K562 (cell line): ENCODE data around the gene SLC6A20. TPM values are rescaled to one million over a fixed set of nuclear protein-coding genes. Genes with fewer than 3 reads are reported as not detected.

ENCODE experiments used
- ATAC-seq: fragments of 200-7000 bp; cut with Tn5 transposase; 3 replicates; pipeline ENCODE4 v1.9.1; 2020; ENCODE audit warnings: moderate library complexity
- BruUV-seq: library from RNA; stranded (reverse); fragments of 400-500 nt; replicated peaks from 2 replicates; lab custom pipeline; 2021; lab: Mats Ljungman, UMichigan
- CTCF ChIA-PET: fragments of 300-600 bp; formaldehyde crosslinking; extraction: SDS; loops from one replicate; lab custom pipeline; 2021; ENCODE audit warnings: low intra/inter-chr PET ratio; lab: Yijun Ruan, JAX
- POLR2A ChIA-PET: fragments of 300-600, 350-650 bp; sonication (Branson Sonifier 250); formaldehyde crosslinking; extraction: SDS; loops from one replicate; lab custom pipeline; 2021; ENCODE audit warnings: antibody characterized with exemption, inconsistent platforms; lab: Yijun Ruan, JAX
- DNase-seq, 4 experiments: peaks; one replicate each; pipeline versions ENCODE4 v3.0.0 to v3.0.0-alpha.2; 2011 to 2018; ENCODE audit warnings: low spot score in 3 of 4, mixed read lengths in 3 of 4; ENCODE audit errors: extremely low read depth in 1 of 4
- FAIRE-seq: peaks from 2 replicates; lab custom pipeline; 2011; peaks lifted over from hg19 to GRCh38; lab: Jason Lieb, UNC
- H2AFZ ChIP-seq: 2 replicates; pipeline ENCODE4 v1.6.0; 2011; ENCODE audit warnings: low read depth, low read length, control low read depth, inconsistent platforms
- H3K27ac ChIP-seq: fragments of 200-600 bp; 3 replicates; pipeline ENCODE4 v1.8.0; 2011; ENCODE audit warnings: low read depth, mild to moderate bottlenecking, control low read depth, inconsistent platforms, low read length, moderate library complexity, mixed read lengths; ENCODE audit errors: extremely low read depth
- H3K27me3 ChIP-seq, 2 experiments: fragments of 300-600 bp in 1 of 2; 2 replicates in 1 of 2; 3 replicates in 1 of 2; pipeline versions ENCODE4 v1.6.0 to v1.8.0; 2011; ENCODE audit warnings: inconsistent platforms in 2 of 2, low read length in 2 of 2, mild to moderate bottlenecking in 1 of 2, mixed read lengths in 1 of 2, moderate library complexity in 1 of 2; ENCODE audit not compliant: control insufficient read depth in 2 of 2, insufficient read depth in 2 of 2
- H3K36me3 ChIP-seq: fragments of 300-600 bp; 3 replicates; pipeline ENCODE4 v1.8.0; 2011; ENCODE audit warnings: mild to moderate bottlenecking, low read length, inconsistent platforms; ENCODE audit not compliant: control insufficient read depth, insufficient read depth
- H3K4me1 ChIP-seq, 2 experiments: fragments of 200-600 bp in 1 of 2; replicated peaks in 1 of 2; 2 replicates in 1 of 2; 3 replicates in 1 of 2; pipeline versions ENCODE4 v1.5.1 to v1.8.0; 2011; ENCODE audit warnings: inconsistent platforms in 2 of 2, low read length in 2 of 2, mild to moderate bottlenecking in 1 of 2, mixed read lengths in 1 of 2, moderate library complexity in 1 of 2; ENCODE audit not compliant: control insufficient read depth in 2 of 2, insufficient read depth in 2 of 2
- H3K4me2 ChIP-seq: 2 replicates; pipeline ENCODE4 v1.6.1; 2011; ENCODE audit warnings: low read length, control low read depth, inconsistent platforms, mixed read lengths; ENCODE audit not compliant: insufficient read depth
- H3K4me3 ChIP-seq: fragments of 200-600 bp; sonication (generic), shearing (Covaris generic); 2 replicates; pipeline ENCODE4 v1.5.1; 2016; ENCODE audit warnings: control low read depth, inconsistent platforms
- H3K79me2 ChIP-seq: fragments of 200-600 bp; 3 replicates; pipeline ENCODE4 v1.8.0; 2011; ENCODE audit warnings: low read length, inconsistent platforms; ENCODE audit not compliant: control insufficient read depth, insufficient read depth
- H3K9ac ChIP-seq, 2 experiments: 2 replicates each; pipeline versions ENCODE4 v1.6.0 to v1.6.1; 2011; ENCODE audit warnings: low read depth in 2 of 2, low read length in 2 of 2, control low read depth in 1 of 2, inconsistent platforms in 1 of 2, mild to moderate bottlenecking in 1 of 2, mixed read lengths in 1 of 2; ENCODE audit not compliant: insufficient read depth in 1 of 2
- H3K9me1 ChIP-seq: one replicate; pipeline ENCODE4 v1.6.0; 2011; ENCODE audit warnings: inconsistent platforms, mild to moderate bottlenecking, low read length, moderate library complexity; ENCODE audit not compliant: control insufficient read depth, insufficient read depth
- H3K9me3 ChIP-seq: replicated peaks from 2 replicates; pipeline ENCODE4 v1.5.1; 2011; ENCODE audit warnings: low read depth, low read length, inconsistent platforms; ENCODE audit not compliant: control insufficient read depth, insufficient read depth
- H4K20me1 ChIP-seq: replicated peaks from 2 replicates; pipeline ENCODE4 v1.6.1; 2011; ENCODE audit warnings: low read length, inconsistent platforms, mixed read lengths; ENCODE audit not compliant: control insufficient read depth, insufficient read depth
- NBN ChIP-seq: fragments of 450-650 bp; IDR thresholded peaks from 2 replicates; pipeline ENCODE4 v1.6.1; 2016; ENCODE audit warnings: low read depth, mild to moderate bottlenecking
- ZNF57 ChIP-seq: fragments of 450-650 bp; formaldehyde crosslinking; IDR thresholded peaks from 2 replicates; pipeline ENCODE4 v1.4.0; 2020; ENCODE audit warnings: mild to moderate bottlenecking, moderate library complexity
- WGBS: fragments of 100-300 bp; shearing (Covaris generic); methylation state at CpG from one replicate; pipeline ENCODE4 v1.1.6; 2016; ENCODE audit warnings: low coverage, mixed read lengths; ENCODE audit not compliant: insufficient coverage; ENCODE audit errors: missing lambda C conversion rate; 5-methylcytosine and 5-hydroxymethylcytosine counted together
- in situ Hi-C: fragments of 300-500 bp; cut with MboI; formaldehyde crosslinking; loops from 4 replicates; pipeline ENCODE4 v1.15.0; 2018; ENCODE audit warnings: inconsistent platforms, mixed read lengths
- intact Hi-C: fragments of 100-400 bp; cut with micrococcal nuclease; formaldehyde crosslinking; loops from 2 replicates; pipeline ENCODE4 v1.14.2; 2022
- polyA plus RNA-seq, 8 experiments: library from polyadenylated mRNA; depleted of rRNA in 4 of 8; stranded (reverse) in 5 of 8; unstranded in 3 of 8; fragments of >200 nt; fragmentation: Nextera tagmentation in 2 of 8; fragmentation: Illumina TruSeq in 1 of 8; extraction: Ambion mirVana in 2 of 8; extraction: Trizol in 1 of 8; gene quantifications; 2 replicates each; pipeline versions ENCODE4 v1.2.1 to v1.2.3, GENCODE V29; 2011 to 2014; ENCODE audit warnings: inconsistent platforms in 1 of 8, missing spikeins in 1 of 8
- total RNA-seq, 7 experiments: library from RNA; depleted of rRNA in 6 of 7; stranded (reverse); fragments of >200 nt in 6 of 7; fragmentation: Illumina TruSeq in 2 of 7; extraction: Trizol in 2 of 7; gene quantifications; 2 replicates each; pipeline versions ENCODE4 v1.2.1 to v1.2.3, GENCODE V29; 2011 to 2021; ENCODE audit warnings: low replicate concordance in 1 of 7
- TF ChIP-seq, protein P1 (sequence below): fragments of 250-450 bp; sonication (Bioruptor Pico); IDR thresholded peaks from 2 replicates; pipeline ENCODE4 v1.8.0; 2022; ENCODE audit warnings: inconsistent platforms

SLC6A20 gene
- total and polyA plus RNA-seq, 9 of the 15 experiments (the other 6 are each of a cell fraction or from before 2014, with no cell fraction given) = not detected

DNA sequence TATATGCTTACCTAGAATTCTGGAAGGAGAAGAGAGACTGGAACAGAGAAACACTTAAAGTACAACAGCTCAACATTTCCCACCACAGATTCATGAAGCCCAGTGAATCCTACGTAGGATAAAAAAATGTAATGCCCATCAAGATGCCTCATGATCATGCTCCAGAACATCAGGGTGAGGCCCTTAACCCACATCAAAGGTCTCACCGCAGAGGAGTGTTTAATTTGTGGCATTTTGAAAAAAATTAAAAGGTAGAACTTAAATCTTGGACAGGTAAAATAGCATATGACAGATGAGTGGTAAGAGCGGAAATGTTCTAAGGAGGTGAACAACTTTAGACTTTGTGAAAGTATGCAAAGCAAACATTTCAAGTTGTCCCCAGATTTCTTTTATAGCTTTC, 9.7 kb upstream of the SLC6A20 start:
- no peak for DNase-seq
- no TSS peak for BruUV-seq
- Histone ChIP-seq H3K9me3 (no peaks in the 10 kb centered on the region), H3K4me3 (no peak overlapping the region), H3K27me3 (peaks cover 18 to 33% of the 10 kb centered on the region in 2 experiments; a peak in 4 of 5 replicates), H3K4me1 (no peaks in the 10 kb centered on the region), H3K9ac (no peak overlapping the region), H4K20me1 (no peaks in the 10 kb centered on the region), H3K4me2 (no peak overlapping the region), H3K36me3 (no peaks in the 10 kb centered on the region), H2AFZ (no peak overlapping the region), H3K27ac (no peak overlapping the region), H3K79me2 (no peaks in the 10 kb centered on the region), H3K9me1 (no peaks in the 10 kb centered on the region)
- FAIRE-seq = no peak
- in situ Hi-C loops = no loop called here
- intact Hi-C loops = no loop called here
- no peak for ATAC-seq
- ChIA-PET CTCF (no interaction called here), POLR2A (interaction anchor here (1.2 kb wide), 1 partner anchor 10 kb away, joined by 7 read pairs; no protein-coding TSS in a partner anchor)
- TF ChIP-seq ZNF57 (no peak), NBN (no peak)
- TF ChIP-seq, protein P1, sequence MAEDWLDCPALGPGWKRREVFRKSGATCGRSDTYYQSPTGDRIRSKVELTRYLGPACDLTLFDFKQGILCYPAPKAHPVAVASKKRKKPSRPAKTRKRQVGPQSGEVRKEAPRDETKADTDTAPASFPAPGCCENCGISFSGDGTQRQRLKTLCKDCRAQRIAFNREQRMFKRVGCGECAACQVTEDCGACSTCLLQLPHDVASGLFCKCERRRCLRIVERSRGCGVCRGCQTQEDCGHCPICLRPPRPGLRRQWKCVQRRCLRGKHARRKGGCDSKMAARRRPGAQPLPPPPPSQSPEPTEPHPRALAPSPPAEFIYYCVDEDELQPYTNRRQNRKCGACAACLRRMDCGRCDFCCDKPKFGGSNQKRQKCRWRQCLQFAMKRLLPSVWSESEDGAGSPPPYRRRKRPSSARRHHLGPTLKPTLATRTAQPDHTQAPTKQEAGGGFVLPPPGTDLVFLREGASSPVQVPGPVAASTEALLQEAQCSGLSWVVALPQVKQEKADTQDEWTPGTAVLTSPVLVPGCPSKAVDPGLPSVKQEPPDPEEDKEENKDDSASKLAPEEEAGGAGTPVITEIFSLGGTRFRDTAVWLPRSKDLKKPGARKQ (CRISPR knock-in tag) = no peak
- WGBS = 10% methylated on average over 3 of the region's 3 CpGs
